Neural crest cell (in vitro differentiated cells): ENCODE results near the gene NFASC. TPM values are rescaled to one million over a fixed set of nuclear protein-coding genes. Genes with fewer than 3 reads are reported as not detected.

Source experiments
- DNase-seq: peaks from one replicate; pipeline ENCODE4 v3.0.0; 2021; ENCODE audit warnings: low read depth, mixed read lengths, low spot score
- H3K27ac Mint-ChIP-seq: one replicate; pipeline ENCODE4 v1.8.0; 2021; ENCODE audit warnings: mild to moderate bottlenecking, mixed read lengths; ENCODE audit not compliant: unreplicated experiment
- H3K27me3 Mint-ChIP-seq: 2 replicates; pipeline ENCODE4 v1.8.0; 2021; ENCODE audit warnings: low read depth, mild to moderate bottlenecking, mixed read lengths
- H3K36me3 Mint-ChIP-seq: 2 replicates; pipeline ENCODE4 v1.8.0; 2021; ENCODE audit warnings: low read depth, mild to moderate bottlenecking, mixed read lengths
- H3K4me1 Mint-ChIP-seq: 2 replicates; pipeline ENCODE4 v1.8.0; 2021; ENCODE audit warnings: mixed read lengths
- H3K4me3 Mint-ChIP-seq: one replicate; pipeline ENCODE4 v1.8.0; 2021; ENCODE audit warnings: mild to moderate bottlenecking, mixed read lengths
- H3K9me3 Mint-ChIP-seq: 2 replicates; pipeline ENCODE4 v1.8.0; 2021; ENCODE audit warnings: mixed read lengths
- CTCF ChIP-seq: fragments of 200-600 bp; sonication (generic); conservative IDR thresholded peaks from 2 replicates; pipeline ENCODE4 v1.5.0; 2021; ENCODE audit warnings: antibody characterized with exemption, mild to moderate bottlenecking
- total RNA-seq: library from RNA; stranded (reverse); gene quantifications from 2 replicates; pipeline ENCODE4 v1.2.1, GENCODE V29; 2021

Gene NFASC
- total RNA-seq, 1 donor from 2014 or later, result 12.9 TPM

- H3K4me1 Mint-ChIP-seq, result peaks cover 17% of the 10 kb centered on the region
- no peak for DNase-seq
- H3K27ac Mint-ChIP-seq, result no peak overlapping the region
- H3K4me3 Mint-ChIP-seq, result no peak overlapping the region
- no peaks in the 10 kb centered on the region for H3K9me3 Mint-ChIP-seq
- no peak for TF ChIP-seq CTCF
- H3K27me3 Mint-ChIP-seq, result peaks cover 20% of the 10 kb centered on the region
- H3K36me3 Mint-ChIP-seq, result no peaks in the 10 kb centered on the region
These were observed 52.5 kb downstream of the NFASC start for GRCh38 chr1:204923201-204923600.

- H3K4me1 Mint-ChIP-seq, result peaks cover 17% of the 10 kb centered on the region
- H3K27ac Mint-ChIP-seq, result no peak overlapping the region
These were observed 53.0 kb downstream of the NFASC start for GRCh38 chr1:204923626-204924012.

GRCh38 chr1:204924013-204924759 is 53.5 kb downstream of the NFASC start:
- no peaks in the 10 kb centered on the region for H3K36me3 Mint-ChIP-seq
- H3K4me3 Mint-ChIP-seq, result no peak overlapping the region
- H3K27me3 Mint-ChIP-seq, result peaks cover 20% of the 10 kb centered on the region
- H3K9me3 Mint-ChIP-seq, result no peaks in the 10 kb centered on the region
- peaks cover 17% of the 10 kb centered on the region for H3K4me1 Mint-ChIP-seq
- no peak for DNase-seq
- H3K27ac Mint-ChIP-seq, result no peak overlapping the region
- TF ChIP-seq CTCF, result no peak

More at GRCh38 chr1:204923626-204924012, 53.0 kb downstream of the NFASC start:
- Mint-ChIP-seq H3K36me3 (no peaks in the 10 kb centered on the region), H3K9me3 (no peaks in the 10 kb centered on the region), H3K4me3 (no peak overlapping the region), H3K27me3 (peaks cover 20% of the 10 kb centered on the region)
- no peak for TF ChIP-seq CTCF
- no peak for DNase-seq

- no peaks in the 10 kb centered on the region for H3K9me3 Mint-ChIP-seq
- peaks cover 9% of the 10 kb centered on the region for H3K4me1 Mint-ChIP-seq
- no peak overlapping the region for H3K27ac Mint-ChIP-seq
- TF ChIP-seq CTCF, result no peak
- H3K36me3 Mint-ChIP-seq, result no peaks in the 10 kb centered on the region
- peaks cover 20% of the 10 kb centered on the region for H3K27me3 Mint-ChIP-seq
- H3K4me3 Mint-ChIP-seq, result no peak overlapping the region
- DNase-seq, result no peak
These were observed 55.0 kb downstream of the NFASC start for GRCh38 chr1:204925701-204926100.

- no peak for DNase-seq
- peaks cover 9% of the 10 kb centered on the region for H3K27me3 Mint-ChIP-seq
- H3K27ac Mint-ChIP-seq, result no peak overlapping the region
- no peaks in the 10 kb centered on the region for H3K9me3 Mint-ChIP-seq
- no peaks in the 10 kb centered on the region for H3K36me3 Mint-ChIP-seq
- peaks cover 9% of the 10 kb centered on the region for H3K4me1 Mint-ChIP-seq
- TF ChIP-seq CTCF, result peak; percentile 17
- no peak overlapping the region for H3K4me3 Mint-ChIP-seq
These were observed 57.3 kb downstream of the NFASC start for GRCh38 chr1:204927673-204928641.
